Limb (tissue), 2 donors: ENCODE measurements around the gene CAPNS1.
A peak's percentile ranks its signal among the peaks of the same experiment; 100 is the strongest.
"Not testable (repeated sequence)": the region's sequence is repeated elsewhere in the genome, so short reads cannot be mapped to it uniquely, and the experiment has no call there.

Experiments
- DNase-seq, 2 donors: peaks; one replicate each; pipeline ENCODE4 v3.0.0-alpha.2; 2016; ENCODE audit errors: extremely low spot score in 2 of 2

The CAPNS1 gene

DNA sequence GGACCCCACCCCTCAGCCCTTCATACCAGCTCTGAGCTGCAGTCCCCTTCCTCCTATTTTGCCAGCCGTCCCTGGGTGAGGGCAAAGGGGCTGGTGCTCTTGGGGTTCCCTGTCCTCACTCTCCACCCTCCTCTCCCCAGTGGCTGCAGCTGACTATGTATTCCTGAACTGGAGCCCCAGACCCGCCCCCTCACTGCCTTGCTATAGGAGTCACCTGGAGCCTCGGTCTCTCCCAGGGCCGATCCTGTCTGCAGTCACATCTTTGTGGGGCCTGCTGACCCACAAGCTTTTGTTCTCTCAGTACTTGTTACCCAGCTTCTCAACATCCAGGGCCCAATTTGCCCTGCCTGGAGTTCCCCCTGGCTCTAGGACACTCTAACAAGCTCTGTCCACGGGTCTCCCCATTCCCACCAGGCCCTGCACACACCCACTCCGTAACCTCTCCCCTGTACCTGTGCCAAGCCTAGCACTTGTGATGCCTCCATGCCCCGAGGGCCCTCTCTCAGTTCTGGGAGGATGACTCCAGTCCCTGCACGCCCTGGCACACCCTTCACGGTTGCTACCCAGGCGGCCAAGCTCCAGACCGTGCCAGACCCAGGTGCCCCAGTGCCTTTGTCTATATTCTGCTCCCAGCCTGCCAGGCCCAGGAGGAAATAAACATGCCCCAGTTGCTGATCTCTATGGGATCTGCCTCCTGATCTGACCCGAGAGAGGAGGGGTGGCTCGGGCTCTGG is 10.0 kb downstream of the CAPNS1 start:
- DNase-seq: no peak

DNA sequence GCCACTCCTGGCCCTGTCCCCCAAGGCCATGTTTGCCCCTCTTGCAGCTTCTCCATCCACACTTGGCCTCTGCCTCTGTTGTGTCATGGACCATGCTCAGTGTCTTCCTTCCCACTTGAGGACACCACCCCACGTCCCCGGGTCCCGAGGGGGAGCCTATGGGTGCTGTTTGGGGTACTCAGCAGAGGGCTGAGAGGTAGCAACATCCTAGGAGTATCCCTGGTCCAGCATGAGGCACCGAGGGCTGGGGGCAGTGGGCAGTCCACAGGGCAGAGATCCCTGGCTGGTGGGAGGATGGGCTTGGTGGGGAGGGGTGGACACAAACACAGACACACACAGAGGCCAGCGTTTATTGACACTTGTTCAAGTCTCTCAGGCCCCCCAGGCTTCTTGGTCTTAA is 10.7 kb downstream of the CAPNS1 start:
- DNase-seq: no peak

DNA sequence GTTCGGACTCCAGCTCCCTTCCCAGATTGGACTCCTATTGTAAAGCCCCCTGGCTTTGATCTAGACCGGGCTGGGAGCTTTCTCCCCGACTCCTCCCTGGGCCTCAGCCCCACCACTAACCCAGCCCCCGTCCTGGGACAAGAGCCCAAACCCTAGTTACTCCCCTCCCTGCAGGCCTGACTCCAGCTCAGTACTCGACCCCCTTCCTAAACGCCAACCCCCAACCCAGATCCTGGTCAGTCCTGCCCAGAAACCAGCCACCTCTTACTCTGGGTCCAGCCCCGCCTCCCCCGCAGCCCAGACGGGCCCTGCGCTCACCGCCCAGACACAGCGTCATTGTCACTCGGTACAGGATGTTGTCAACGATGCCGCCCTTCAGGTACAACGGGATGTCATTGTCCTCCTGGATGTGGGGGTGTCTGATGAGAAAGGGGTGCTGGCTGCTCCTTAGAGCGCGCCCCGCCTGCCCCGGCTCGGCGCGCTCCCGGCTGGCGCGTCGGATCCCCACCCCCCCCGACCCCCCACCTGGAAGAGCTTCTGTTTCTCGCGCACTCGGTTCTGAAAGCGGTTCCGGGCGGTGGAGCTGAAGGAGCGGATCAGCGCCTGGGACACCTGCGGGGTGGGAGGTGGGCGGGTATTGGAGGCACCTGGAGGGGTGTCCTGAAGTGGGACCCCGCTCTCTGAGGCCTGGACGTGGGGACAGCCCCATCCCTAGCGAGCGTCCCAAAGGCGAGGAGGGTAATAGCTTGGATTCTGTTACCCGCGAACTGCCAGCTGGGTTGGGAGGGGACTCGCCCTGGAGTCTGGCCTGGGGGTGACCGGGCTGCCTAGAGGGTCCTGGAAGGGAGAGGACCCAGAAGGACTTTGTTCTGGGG is 11.5 kb downstream of the CAPNS1 start:
- peak; percentile 47 to 66 for DNase-seq

DNA sequence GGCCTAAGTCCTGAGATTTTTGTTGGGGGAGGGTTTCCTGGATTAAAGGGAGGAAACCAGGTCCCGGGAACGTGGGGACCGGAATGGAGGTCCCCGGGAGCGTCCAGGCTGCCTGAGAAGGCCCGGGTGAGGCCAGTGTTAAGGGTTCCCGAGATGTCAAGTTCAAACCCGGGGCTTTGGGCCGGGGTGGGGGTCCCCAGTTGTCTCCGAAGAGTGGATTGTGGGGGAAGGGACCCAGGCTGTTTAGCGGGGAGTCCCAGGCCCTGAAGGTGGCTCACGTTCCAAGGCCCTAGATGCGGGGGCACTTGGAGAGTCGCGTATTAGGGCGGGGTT is 12.1 kb downstream of the CAPNS1 start:
- DNase-seq: no peak

DNA sequence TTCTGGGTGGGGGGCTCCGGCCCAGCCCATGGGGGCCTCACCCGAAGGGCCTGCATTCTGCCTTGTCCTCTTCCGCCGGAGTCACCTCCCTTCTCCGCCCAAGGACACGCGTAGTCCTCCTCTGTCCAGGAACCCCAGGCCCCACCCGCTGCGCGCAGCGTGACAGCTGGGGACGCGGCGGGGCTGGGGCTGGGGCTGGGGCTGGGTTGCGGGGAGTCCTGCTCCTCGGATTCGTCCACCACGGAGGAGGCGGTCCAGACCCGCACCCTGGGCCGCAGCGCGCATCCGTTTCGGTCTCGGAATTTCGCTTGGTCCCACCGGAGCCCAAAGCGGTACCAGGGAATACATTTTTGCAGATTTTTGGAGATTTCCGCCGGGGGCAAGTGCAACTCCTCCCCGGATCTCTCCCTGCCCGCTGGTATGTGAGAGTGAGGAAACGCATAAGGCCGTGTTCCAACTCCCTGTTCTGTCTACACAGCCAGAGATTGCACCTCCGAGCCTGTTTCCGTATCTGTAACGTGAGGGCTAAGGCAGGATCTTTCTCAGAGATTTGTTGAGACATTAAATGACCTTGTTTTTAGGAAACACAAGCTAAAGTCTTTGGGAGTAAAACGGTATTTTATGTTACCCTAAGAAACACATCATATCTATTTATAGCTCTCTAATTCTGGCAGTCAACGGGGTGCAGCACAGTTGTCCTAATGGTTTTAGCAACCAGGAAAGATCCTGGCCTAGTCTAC is 12.7 kb downstream of the CAPNS1 start, which contains the start of gene COX7A1:
COX7A1 (minus strand) TSS at position 96 of the 740 bp plus-strand sequence; CDS start at position 56, 40 bp downstream.
- peak; percentile 49 to 72 for DNase-seq

DNA sequence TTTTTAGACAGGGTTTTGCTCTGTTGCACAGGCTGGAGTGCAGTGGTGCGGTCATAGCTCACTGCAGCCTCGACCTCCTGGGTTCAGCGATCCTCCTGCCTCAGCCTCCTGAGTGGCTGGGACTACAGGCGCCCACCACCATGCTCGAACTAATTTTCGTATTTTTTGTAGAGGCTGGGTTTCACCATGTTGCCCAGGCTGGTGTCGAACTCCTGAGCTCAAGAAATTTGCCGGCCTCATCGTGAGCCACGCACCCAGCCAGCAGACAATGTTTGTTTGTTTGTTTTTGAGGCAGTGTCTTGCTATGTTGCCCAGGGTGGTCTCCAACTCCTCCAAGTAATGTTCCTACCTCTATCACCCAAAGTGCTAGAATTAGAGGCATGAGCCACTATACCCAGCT is 13.3 kb downstream of the CAPNS1 start:
- no peak for DNase-seq

DNA sequence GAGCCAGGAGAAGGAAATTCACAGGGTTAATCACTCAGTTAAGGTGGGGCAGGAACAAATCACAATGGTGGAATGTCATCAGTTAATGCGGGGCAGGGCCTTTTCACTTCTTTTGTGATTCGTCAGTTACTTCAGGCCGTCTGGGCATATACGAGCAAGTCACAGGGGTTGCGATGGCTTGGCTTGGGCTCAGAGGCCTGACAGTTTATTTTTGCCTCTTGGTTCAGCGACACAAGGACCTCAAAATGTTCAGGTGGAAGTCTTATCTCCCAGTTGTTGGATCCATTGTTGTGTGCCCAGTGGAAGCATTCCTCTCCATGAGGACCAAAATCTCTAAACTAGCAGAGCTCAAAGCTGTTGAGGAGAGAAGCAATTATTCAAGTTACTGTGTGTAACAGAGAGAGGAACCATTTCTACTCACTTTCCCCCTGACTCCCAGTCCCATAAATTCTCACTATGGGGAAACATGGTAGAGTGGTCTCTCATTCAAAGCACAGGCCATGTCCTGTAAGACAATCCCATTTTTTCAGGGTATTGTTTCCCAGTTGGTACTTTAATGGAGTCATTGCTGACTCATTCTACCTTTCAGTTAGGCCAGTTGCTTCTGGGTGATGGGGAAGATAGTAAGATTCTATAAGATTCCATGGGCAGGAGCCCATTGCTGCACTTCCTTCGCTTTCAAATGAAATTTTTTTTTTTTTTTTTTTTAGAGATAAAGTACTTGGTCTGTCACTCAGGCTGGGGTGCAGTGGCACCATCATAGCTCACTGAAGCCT is 21.1 kb downstream of the CAPNS1 start:
- DNase-seq: no peak

DNA sequence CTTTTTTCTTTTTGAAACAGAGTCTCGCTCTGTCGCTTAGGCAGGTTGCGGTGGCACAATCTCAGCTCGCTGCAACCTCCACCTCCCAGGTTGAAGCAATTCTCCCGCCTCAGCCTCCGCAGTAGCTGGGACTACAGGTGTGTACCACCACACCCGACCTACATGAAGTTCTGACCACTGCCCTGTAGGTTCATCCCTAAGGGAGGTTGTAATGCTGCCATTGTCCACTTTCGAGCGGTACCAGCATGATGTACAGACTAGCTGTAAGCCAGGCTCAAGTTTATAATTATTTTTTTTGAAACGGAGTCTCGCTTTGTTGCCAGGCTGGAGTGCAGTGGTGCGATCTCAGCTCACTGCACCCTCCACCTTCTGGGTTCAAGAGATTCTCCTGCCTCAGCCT is 23.9 kb downstream of the CAPNS1 start:
- no peak for DNase-seq

DNA sequence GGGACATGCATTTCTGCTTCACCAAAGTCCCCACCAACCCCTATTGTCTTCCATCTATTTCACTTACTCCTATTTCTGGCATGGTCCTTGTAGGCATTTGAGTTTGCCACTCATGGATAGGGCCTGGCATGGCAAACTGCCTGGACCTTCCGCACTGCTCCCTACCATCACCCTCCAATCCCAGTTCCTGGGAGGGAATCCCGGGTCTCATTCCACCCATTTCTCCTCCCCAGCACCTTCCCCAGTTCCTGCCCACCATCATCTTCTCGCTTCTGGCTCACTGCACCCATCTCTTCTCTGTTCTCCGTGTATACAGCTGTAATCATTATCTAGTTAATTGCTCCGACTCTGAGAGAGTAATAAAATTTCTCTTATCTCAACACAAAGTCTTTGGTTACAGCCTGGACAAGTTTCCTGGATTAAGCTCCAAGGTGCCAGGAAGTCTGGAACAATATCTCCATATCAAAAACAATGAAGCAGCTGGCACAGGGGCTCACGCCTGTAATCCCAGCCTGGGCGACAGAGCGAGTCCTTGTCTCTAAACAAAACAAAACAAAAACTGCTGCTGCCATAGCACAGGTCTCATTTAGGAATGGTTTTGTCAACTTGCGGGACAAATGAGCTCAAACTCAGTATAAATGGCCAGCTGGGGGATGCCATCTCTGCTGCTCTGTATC is 29.4 kb downstream of the CAPNS1 start:
- DNase-seq: peak in 1 of 2 donors; percentile 25

DNA sequence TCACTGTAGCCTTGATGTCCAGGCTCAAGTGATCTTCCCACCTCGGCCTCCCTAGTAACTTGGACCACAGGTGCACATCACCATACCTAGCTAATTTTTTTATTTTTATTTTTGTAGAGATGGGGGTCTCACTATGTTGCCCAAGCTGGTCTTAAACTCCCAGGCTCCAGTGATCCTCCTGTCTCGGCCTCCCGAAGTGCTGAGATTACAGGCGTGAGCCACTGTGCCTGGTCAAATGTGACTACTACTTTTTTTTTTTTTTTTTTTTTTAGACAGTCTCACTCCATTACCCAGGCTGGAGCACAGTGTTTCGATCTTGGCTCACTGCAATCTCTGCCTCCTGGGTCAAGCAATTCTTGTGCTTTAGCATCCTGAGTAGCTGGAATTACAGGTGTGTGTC is 33.0 kb downstream of the CAPNS1 start:
- no peak for DNase-seq

DNA sequence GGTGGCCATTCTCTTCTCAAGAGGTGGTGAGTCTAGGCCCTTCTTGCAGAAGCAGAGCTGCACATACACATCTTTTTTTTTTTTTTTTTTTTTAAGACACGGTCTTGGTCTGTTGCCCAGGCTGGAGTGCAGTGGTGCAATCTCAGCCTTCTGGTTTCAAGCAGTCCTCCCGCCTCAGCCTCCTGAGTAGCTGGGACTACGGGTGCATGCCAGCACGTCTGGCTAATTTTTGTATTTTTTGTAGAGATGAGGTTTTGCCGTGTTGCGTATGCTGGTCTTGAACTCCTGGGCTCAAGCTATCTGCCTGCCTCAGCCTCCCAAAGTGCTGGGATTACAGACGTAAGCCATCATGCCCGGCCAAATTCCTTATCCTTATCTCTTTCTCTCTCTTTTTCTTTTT is 34.0 kb downstream of the CAPNS1 start:
- not testable (repeated sequence) for DNase-seq

DNA sequence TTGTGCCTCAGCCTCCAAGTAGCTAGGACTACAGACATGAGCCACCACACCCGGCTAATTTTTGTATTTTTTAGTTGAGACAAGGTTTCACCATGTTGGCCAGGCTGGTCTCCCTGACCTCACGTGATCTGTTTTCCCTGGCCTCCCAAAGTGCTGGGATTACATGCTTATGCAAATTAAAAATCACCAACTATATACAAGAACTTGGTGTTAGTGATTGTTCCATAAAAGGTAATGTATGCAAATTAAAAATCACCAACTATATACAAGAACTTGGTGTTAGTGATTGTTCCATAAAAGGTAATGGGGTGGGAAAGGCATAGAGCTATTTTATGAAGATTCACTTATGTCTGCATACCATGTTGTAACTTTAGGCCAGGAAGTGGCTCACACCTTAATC is 39.2 kb downstream of the CAPNS1 start:
- not testable (repeated sequence) for DNase-seq

DNA sequence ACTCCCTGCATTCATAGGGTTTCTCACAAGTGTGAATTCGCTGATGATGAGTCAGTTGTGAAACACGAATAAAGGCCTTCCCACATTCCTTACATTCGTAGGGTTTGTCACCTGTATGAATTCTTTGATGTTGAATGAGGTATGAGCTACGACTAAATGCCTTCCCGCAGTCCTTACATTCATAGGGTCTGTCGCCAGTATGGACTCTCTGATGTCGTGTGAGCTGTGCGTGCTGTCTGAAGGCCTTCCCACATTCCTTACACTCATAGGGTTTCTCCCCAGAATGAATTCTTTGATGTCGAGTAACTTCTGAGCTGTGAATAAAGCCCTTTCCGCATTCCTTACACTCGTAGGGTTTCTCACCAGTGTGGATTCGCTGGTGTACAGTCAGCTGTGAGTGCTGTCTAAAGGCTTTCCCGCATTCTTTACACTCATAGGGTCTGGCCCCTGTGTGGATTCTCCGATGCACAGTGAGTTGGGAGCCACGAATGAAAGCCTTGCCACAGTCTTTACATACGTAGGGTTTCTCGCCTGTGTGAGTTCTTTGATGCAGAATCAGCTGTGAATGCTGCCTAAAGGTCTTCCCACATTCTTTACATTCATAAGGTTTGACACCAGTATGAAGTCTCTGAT is 42.9 kb downstream of the CAPNS1 start:
- no peak for DNase-seq

DNA sequence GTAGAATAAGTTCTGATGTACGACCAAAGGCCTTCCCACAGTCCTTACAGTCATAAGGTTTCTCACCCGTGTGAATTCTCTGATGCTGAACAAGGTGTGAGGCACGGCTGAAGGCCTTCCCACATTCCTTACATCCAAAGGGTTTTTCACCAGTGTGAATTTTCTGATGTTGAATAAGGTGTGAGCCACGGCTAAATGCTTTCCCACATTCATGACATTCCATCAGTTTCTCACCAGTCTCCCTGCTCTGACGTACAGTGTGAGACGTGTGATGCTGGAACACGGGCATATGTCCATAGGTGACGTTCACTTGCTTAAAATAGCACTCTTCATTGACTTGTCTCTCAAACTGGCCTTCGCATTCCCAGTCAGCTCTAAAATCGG is 43.4 kb downstream of the CAPNS1 start:
- DNase-seq: no peak

DNA sequence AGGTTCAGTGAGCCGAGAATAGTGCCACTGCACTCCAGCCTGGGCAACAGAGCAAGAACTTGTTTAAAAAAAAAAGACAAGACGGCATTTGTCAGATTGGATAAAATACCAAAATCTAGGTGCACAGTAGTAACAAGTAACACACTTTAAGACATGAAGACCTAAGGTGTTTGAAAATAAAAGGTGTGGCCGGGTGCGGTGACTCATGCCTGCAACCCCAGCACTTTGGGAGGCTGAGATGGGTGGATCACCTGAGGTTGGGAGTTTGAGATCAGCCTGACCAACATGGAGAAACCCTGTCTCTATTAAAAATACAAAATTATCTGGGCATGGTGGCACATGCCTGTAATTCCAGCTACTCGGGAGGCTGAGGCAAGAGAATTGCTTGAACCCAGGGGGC is 46.9 kb downstream of the CAPNS1 start:
- DNase-seq: not testable (repeated sequence)

DNA sequence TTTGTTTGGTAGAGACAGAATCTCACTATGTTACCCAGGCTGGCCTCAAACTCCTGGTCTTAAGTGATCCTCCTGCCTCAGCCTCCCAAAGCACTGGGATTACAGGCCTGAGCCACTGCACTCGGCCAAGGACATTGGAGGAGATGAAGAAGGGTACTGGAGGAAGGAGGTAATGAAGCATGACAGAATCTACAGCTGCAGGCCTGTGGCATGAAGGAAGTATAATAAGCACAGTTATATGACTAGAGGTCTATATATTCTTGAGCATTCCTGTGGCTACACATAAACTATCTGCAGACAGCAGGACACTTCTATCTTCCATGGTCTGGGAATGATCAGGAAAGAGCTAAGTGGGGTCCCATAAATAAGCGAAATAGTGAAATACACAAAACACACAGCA is 56.4 kb downstream of the CAPNS1 start:
- DNase-seq: no peak

DNA sequence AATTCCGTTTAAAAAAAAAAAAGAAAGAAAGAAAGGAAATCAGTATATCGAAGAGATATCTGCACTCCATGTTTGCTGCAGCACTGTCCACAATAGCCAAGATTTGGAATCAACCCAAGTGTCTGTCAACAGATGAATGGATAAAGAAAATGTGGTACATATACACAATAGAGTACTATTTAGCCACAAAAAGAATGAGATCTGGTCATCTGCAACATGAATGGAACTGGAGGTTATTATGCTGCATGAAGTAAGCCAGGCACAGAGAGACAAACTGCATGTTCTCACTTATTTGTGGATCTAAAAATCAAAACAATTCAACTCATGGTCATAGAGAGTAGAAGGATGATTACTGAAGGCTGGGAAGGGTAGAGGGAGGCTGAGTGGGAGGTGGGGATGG is 58.3 kb downstream of the CAPNS1 start:
- DNase-seq: no peak
